ENCODE measurements around the gene PPP2CA. TPM values are rescaled to one million over a fixed set of nuclear protein-coding genes. Genes with fewer than 3 reads are reported as not detected.
A peak's percentile ranks its signal among the peaks of the same experiment; 100 is the strongest.

Gene PPP2CA
- total and polyA plus RNA-seq, 2 of the 13 experiments (the other 11 are each of a cell fraction or from before 2014, with no cell fraction given) = 82.4 to 171 TPM

- Histone ChIP-seq H2AFZ (ENCODE audit: low read length) (no peak overlapping the region), H3K9ac (ENCODE audit: insufficient read depth, low read depth, low read length) (peak overlapping the region; percentile 99), H4K20me1 (ENCODE audit: insufficient read depth, low read length) (peaks cover 32% of the 10 kb centered on the region), H3K4me2 (ENCODE audit: low read depth, low read length) (peak overlapping the region; percentile 99), H3K36me3 (replicated peaks in 1 of 2; ENCODE audit: control insufficient read depth in 1 of 2, insufficient read depth in 2 of 2, low read length in 2 of 2) (peaks cover 0 to 8% of the 10 kb centered on the region in 2 experiments; a peak in 2 of 5 replicates), H3K4me3 (replicated peaks in 1 of 3; ENCODE audit: insufficient read depth in 1 of 3, low read depth in 2 of 3, low read length in 3 of 3) (peak overlapping the region; percentile 95 to 97 (median 97)), H3K27ac (ENCODE audit: extremely low read length, insufficient read depth, low read length) (peak overlapping the region; percentile 98), H3K9me3 (ENCODE audit: low read length) (no peaks in the 10 kb centered on the region), H3K4me1 (ENCODE audit: insufficient read depth, low read length) (peaks cover 48% of the 10 kb centered on the region), H3K79me2 (ENCODE audit: insufficient read depth, low read length) (peaks cover 36% of the 10 kb centered on the region), H3K27me3 (ENCODE audit: control insufficient read depth in 1 of 2, insufficient read depth in 2 of 2, low read length in 2 of 2) (no peaks in the 10 kb centered on the region)
- ATAC-seq (no peak; the same call in 2 of the 3 replicates), FAIRE-seq (no peak), DNase-seq (ENCODE audit: low spot score) (no peak)
- no TSS peak for BruUV-seq (replicated peaks)
- ChIA-PET CTCF (ENCODE audit: low intra/inter-chr PET ratio, low total read pairs) (no interaction called here), POLR2A (interaction anchor here (0.6 to 2.9 kb wide), 15 partner anchors 9 to 288 kb away, joined by 3 to 46 read pairs (median 4); partner anchors contain the start of gene PPP2CA)
- in situ Hi-C loops (cut with HindIII; ENCODE audit: extremely low pct_ligation_motif_present, low pct_unique_long_range_greater_than_20kb) (loop anchor here (5.0 to 25.0 kb wide), 2 partner anchors 49 to 409 kb away; partner anchors contain the start of gene PPP2CA), intact Hi-C loops (cut with micrococcal nuclease; ENCODE audit: unreplicated experiment) (loop anchor here (5.0 kb wide), 1 partner anchor 49 kb away; the partner anchor contains the start of gene PPP2CA)
- TF ChIP-seq ZNF232 (CRISPR knock-in tag; IDR thresholded peaks at IDR 0.05; ENCODE audit: borderline replicate concordance) (no peak), ZNF142 (CRISPR knock-in tag; IDR thresholded peaks at IDR 0.05) (no peak), SKIL (CRISPR knock-in tag; IDR thresholded peaks at IDR 0.05; ENCODE audit: borderline replicate concordance) (no peak), HOMEZ (CRISPR knock-in tag; IDR thresholded peaks at IDR 0.05; ENCODE audit: low read depth) (no peak), ZNF580 (CRISPR knock-in tag; IDR thresholded peaks at IDR 0.05; ENCODE audit: borderline replicate concordance, low read depth) (peak; percentile 20; the same call in 1 of the 2 replicates)
- TF ChIP-seq, protein P1, sequence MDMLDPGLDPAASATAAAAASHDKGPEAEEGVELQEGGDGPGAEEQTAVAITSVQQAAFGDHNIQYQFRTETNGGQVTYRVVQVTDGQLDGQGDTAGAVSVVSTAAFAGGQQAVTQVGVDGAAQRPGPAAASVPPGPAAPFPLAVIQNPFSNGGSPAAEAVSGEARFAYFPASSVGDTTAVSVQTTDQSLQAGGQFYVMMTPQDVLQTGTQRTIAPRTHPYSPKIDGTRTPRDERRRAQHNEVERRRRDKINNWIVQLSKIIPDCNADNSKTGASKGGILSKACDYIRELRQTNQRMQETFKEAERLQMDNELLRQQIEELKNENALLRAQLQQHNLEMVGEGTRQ (IDR thresholded peaks at IDR 0.05; ENCODE audit: low read depth, low read length) = no peak
- TF ChIP-seq, protein P1 (CRISPR knock-in tag; IDR thresholded peaks at IDR 0.05; ENCODE audit: borderline replicate concordance) = 0 out of 2 replicates have a peak, but pooled peaks have one; percentile 36
- TF ChIP-seq, protein P2, sequence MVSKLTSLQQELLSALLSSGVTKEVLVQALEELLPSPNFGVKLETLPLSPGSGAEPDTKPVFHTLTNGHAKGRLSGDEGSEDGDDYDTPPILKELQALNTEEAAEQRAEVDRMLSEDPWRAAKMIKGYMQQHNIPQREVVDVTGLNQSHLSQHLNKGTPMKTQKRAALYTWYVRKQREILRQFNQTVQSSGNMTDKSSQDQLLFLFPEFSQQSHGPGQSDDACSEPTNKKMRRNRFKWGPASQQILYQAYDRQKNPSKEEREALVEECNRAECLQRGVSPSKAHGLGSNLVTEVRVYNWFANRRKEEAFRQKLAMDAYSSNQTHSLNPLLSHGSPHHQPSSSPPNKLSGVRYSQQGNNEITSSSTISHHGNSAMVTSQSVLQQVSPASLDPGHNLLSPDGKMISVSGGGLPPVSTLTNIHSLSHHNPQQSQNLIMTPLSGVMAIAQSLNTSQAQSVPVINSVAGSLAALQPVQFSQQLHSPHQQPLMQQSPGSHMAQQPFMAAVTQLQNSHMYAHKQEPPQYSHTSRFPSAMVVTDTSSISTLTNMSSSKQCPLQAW (CRISPR knock-in tag; IDR thresholded peaks at IDR 0.05) = peak; percentile 18
- 35% methylated on average over 2 of the region's 3 CpGs for WGBS (ENCODE audit: low lambda C conversion rate)
Observed at GRCh38 chr5:134178096-134178419, 47.8 kb downstream of the PPP2CA start.

Measured in HepG2 (cell line).